ENCODE measurements around the gene ICE1. TPM values are rescaled to one million over a fixed set of nuclear protein-coding genes. Genes with fewer than 3 reads are reported as not detected.

ICE1 gene
- total RNA-seq, 2 experiments from 2014 or later: 37.6 to 39.1 TPM

- no peak for TF ChIP-seq CTCF (IDR thresholded peaks at IDR 0.05)
- no peak for ATAC-seq (ENCODE audit: poor library complexity)
- H3K9me3 Mint-ChIP-seq: no peaks in the 10 kb centered on the region
- no peaks in the 10 kb centered on the region for H3K4me1 Mint-ChIP-seq (ENCODE audit: low read depth)
- H3K27ac Mint-ChIP-seq: no peak overlapping the region
- H3K36me3 ChIP-seq (ENCODE audit: insufficient read depth, low read length): no peaks in the 10 kb centered on the region
- POLR2A ChIA-PET: no interaction called here
- DNase-seq: no peak
- H3K4me1 ChIP-seq (ENCODE audit: insufficient read depth, low read length): no peaks in the 10 kb centered on the region
- H3K36me3 Mint-ChIP-seq (ENCODE audit: low read depth): no peaks in the 10 kb centered on the region
- intact Hi-C loops (cut with DNase I, micrococcal nuclease): no loop called here
- H3K4me3 Mint-ChIP-seq: no peak overlapping the region
- peaks cover 30% of the 10 kb centered on the region for H3K27me3 Mint-ChIP-seq
- H3K4me3 ChIP-seq (ENCODE audit: low read length): no peak overlapping the region
- CTCF ChIA-PET: no interaction called here
- H3K27ac ChIP-seq (ENCODE audit: low read depth in 1 of 2, low read length in 2 of 2): no peak overlapping the region
- H3K27me3 ChIP-seq (ENCODE audit: control insufficient read depth in 1 of 2, insufficient read depth in 2 of 2, low read length in 2 of 2): peaks cover 0 to 11% of the 10 kb centered on the region in 2 experiments
- no peaks in the 10 kb centered on the region for H3K9me3 ChIP-seq (ENCODE audit: control insufficient read depth in 1 of 2, insufficient read depth in 1 of 2, low read length in 2 of 2)
Observed at GRCh38 chr5:5537426-5537825, 114.9 kb downstream of the ICE1 start.

- no peak overlapping the region for H3K27ac Mint-ChIP-seq
- Histone ChIP-seq H3K4me1 (ENCODE audit: insufficient read depth, low read length) (no peaks in the 10 kb centered on the region), H3K36me3 (ENCODE audit: insufficient read depth, low read length) (no peaks in the 10 kb centered on the region), H3K27me3 (ENCODE audit: control insufficient read depth in 1 of 2, insufficient read depth in 2 of 2, low read length in 2 of 2) (peaks cover 0 to 5% of the 10 kb centered on the region in 2 experiments), H3K27ac (ENCODE audit: low read depth in 1 of 2, low read length in 2 of 2) (no peak overlapping the region), H3K4me3 (ENCODE audit: low read length) (no peak overlapping the region), H3K9me3 (ENCODE audit: control insufficient read depth in 1 of 2, insufficient read depth in 1 of 2, low read length in 2 of 2) (no peaks in the 10 kb centered on the region)
- no peaks in the 10 kb centered on the region for H3K4me1 Mint-ChIP-seq (ENCODE audit: low read depth)
- DNase-seq (no peak), ATAC-seq (ENCODE audit: poor library complexity) (no peak)
- H3K4me3 Mint-ChIP-seq: no peak overlapping the region
- ChIA-PET CTCF (no interaction called here), POLR2A (no interaction called here)
- H3K9me3 Mint-ChIP-seq: no peaks in the 10 kb centered on the region
- intact Hi-C loops (cut with DNase I, micrococcal nuclease): no loop called here
- peaks cover 26% of the 10 kb centered on the region for H3K27me3 Mint-ChIP-seq
- TF ChIP-seq CTCF (IDR thresholded peaks at IDR 0.05): no peak
- no peaks in the 10 kb centered on the region for H3K36me3 Mint-ChIP-seq (ENCODE audit: low read depth)
Observed at GRCh38 chr5:5539590-5539989, 117.1 kb downstream of the ICE1 start.

Data from CD4-positive, alpha-beta T cell (primary cell).